HepG2 (cell line): ENCODE data around the gene EMB. TPM values are rescaled to one million over a fixed set of nuclear protein-coding genes. Genes with fewer than 3 reads are reported as not detected.
"Not testable (repeated sequence)": the region's sequence is repeated elsewhere in the genome, so short reads cannot be mapped to it uniquely, and the experiment has no call there.

Experiments
- ATAC-seq: fragments of 200-7000 bp; cut with Tn5 transposase; 3 replicates; pipeline ENCODE4 v1.9.1; 2020; ENCODE audit warnings: mild to moderate bottlenecking, moderate library complexity
- BruUV-seq: library from RNA; stranded (reverse); fragments of 400-500 nt; replicated peaks from 2 replicates; lab custom pipeline; 2021; lab: Mats Ljungman, UMichigan
- CTCF ChIA-PET: fragments of 300-600 bp; formaldehyde crosslinking; extraction: SDS; loops from one replicate; lab custom pipeline; 2021; ENCODE audit warnings: low total read pairs, inconsistent platforms, low intra/inter-chr PET ratio; lab: Yijun Ruan, JAX
- POLR2A ChIA-PET: fragments of 350-600 bp; sonication (Branson Sonifier 250); formaldehyde crosslinking; loops from one replicate; lab custom pipeline; 2020; ENCODE audit warnings: antibody characterized with exemption, inconsistent platforms; lab: Yijun Ruan, JAX
- DNase-seq: peaks from one replicate; pipeline ENCODE4 v3.0.0-alpha.2; 2015; ENCODE audit warnings: low spot score
- FAIRE-seq: peaks from 3 replicates; lab custom pipeline; 2011; peaks lifted over from hg19 to GRCh38; lab: Jason Lieb, UNC
- H2AFZ ChIP-seq: one replicate; pipeline ENCODE4 v1.6.1; 2011; ENCODE audit warnings: low read length, inconsistent platforms
- H3K27ac ChIP-seq: fragments of 300-600 bp; 3 replicates; pipeline ENCODE4 v1.8.0; 2011; ENCODE audit warnings: mixed run types, mild to moderate bottlenecking, mixed read lengths, low read length, inconsistent platforms; ENCODE audit not compliant: insufficient read depth; ENCODE audit errors: extremely low read length
- H3K27me3 ChIP-seq, 2 experiments: fragments of 200-600 bp in 1 of 2; 2 replicates in 1 of 2; 3 replicates in 1 of 2; pipeline versions ENCODE4 v1.6.0 to v1.8.0; 2011; ENCODE audit warnings: low read length in 2 of 2, mild to moderate bottlenecking in 2 of 2, moderate library complexity in 2 of 2, inconsistent platforms in 1 of 2; ENCODE audit not compliant: insufficient read depth in 2 of 2, control insufficient read depth in 1 of 2
- H3K36me3 ChIP-seq, 2 experiments: fragments of 200-600 bp in 1 of 2; replicated peaks in 1 of 2; 2 replicates in 1 of 2; 3 replicates in 1 of 2; pipeline versions ENCODE4 v1.5.1 to v1.8.0; 2011; ENCODE audit warnings: low read length in 2 of 2, inconsistent platforms in 1 of 2; ENCODE audit not compliant: insufficient read depth in 2 of 2, control insufficient read depth in 1 of 2
- H3K4me1 ChIP-seq: 2 replicates; pipeline ENCODE4 v1.5.1; 2012; ENCODE audit warnings: low read length, inconsistent platforms; ENCODE audit not compliant: insufficient read depth
- H3K4me2 ChIP-seq: 2 replicates; pipeline ENCODE4 v1.6.0; 2011; ENCODE audit warnings: low read depth, low read length, inconsistent platforms
- H3K4me3 ChIP-seq, 3 experiments: fragments of 200-600 bp in 1 of 3; sonication (generic), shearing (Covaris generic) in 1 of 3; replicated peaks in 1 of 3; 2 replicates each; pipeline ENCODE4 v1.5.1; 2011 to 2016; ENCODE audit warnings: low read length in 3 of 3, inconsistent platforms in 2 of 3, low read depth in 2 of 3, mild to moderate bottlenecking in 2 of 3, control low read depth in 1 of 3, mixed read lengths in 1 of 3; ENCODE audit not compliant: insufficient read depth in 1 of 3
- H3K79me2 ChIP-seq: one replicate; pipeline ENCODE4 v1.6.1; 2011; ENCODE audit warnings: low read length, inconsistent platforms; ENCODE audit not compliant: insufficient read depth
- H3K9ac ChIP-seq: 2 replicates; pipeline ENCODE4 v1.6.0; 2011; ENCODE audit warnings: mild to moderate bottlenecking, low read depth, low read length, inconsistent platforms; ENCODE audit not compliant: insufficient read depth
- H3K9me3 ChIP-seq: 2 replicates; pipeline ENCODE4 v1.5.1; 2012; ENCODE audit warnings: mild to moderate bottlenecking, low read length
- H4K20me1 ChIP-seq: 2 replicates; pipeline ENCODE4 v1.6.0; 2011; ENCODE audit warnings: inconsistent platforms, mild to moderate bottlenecking, low read length, moderate library complexity; ENCODE audit not compliant: insufficient read depth
- BRCA1 ChIP-seq: sonication (generic); formaldehyde crosslinking; IDR thresholded peaks from 2 replicates; pipeline ENCODE4 v1.4.0; 2020; ENCODE audit warnings: missing genetic modification reagents
- CBX1 ChIP-seq: IDR thresholded peaks from one replicate; pipeline ENCODE4 v1.6.1; 2016; ENCODE audit warnings: antibody characterized with exemption, low read depth
- FIP1L1 ChIP-seq: fragments of 200-400 bp; formaldehyde crosslinking; IDR thresholded peaks from 2 replicates; pipeline ENCODE4 v1.6.1; 2018; ENCODE audit warnings: low read depth, mild to moderate bottlenecking, low read length, moderate library complexity, borderline replicate concordance; ENCODE audit not compliant: insufficient read depth
- GABPB1 ChIP-seq: IDR thresholded peaks from 2 replicates; pipeline ENCODE4 v1.6.1; 2016; ENCODE audit warnings: mild to moderate bottlenecking, missing genetic modification reagents, moderate library complexity, missing compliant biosample characterization
- HNRNPH1 ChIP-seq: fragments of 200-400 bp; formaldehyde crosslinking; optimal IDR thresholded peaks from 2 replicates; pipeline ENCODE3; 2017; ENCODE audit warnings: mild to moderate bottlenecking, low read depth, low read length
- MAFF ChIP-seq: IDR thresholded peaks from 2 replicates; pipeline ENCODE4 v1.6.1; 2011; ENCODE audit warnings: low read depth, low read length, improper control_type of control experiment
- MAFK ChIP-seq, 2 experiments: IDR thresholded peaks in 1 of 2; conservative IDR thresholded peaks in 1 of 2; 2 replicates each; pipeline ENCODE4 v1.6.1; 2011; ENCODE audit warnings: improper control_type of control experiment in 2 of 2, low read length in 2 of 2
- MED13 ChIP-seq: sonication (generic); formaldehyde crosslinking; IDR thresholded peaks from 2 replicates; pipeline ENCODE4 v1.5.0; 2020; ENCODE audit warnings: missing genetic modification reagents
- SRSF4 ChIP-seq: fragments of 200-400 bp; formaldehyde crosslinking; IDR thresholded peaks from one replicate; pipeline ENCODE4 v1.6.1; 2018; ENCODE audit warnings: mild to moderate bottlenecking, low read depth, low read length, moderate library complexity; ENCODE audit not compliant: poor library complexity, severe bottlenecking
- TRAFD1 ChIP-seq: sonication (generic); formaldehyde crosslinking; IDR thresholded peaks from 2 replicates; pipeline ENCODE4 v1.5.1; 2020; ENCODE audit warnings: missing genetic modification reagents, mild to moderate bottlenecking, borderline replicate concordance
- ZNF674 ChIP-seq: sonication (generic); formaldehyde crosslinking; IDR thresholded peaks from 2 replicates; pipeline ENCODE4 v1.5.0; 2020; ENCODE audit warnings: low read depth, mild to moderate bottlenecking, missing genetic modification reagents
- WGBS: methylation state at CpG from one replicate; pipeline ENCODE4 v1.1.6; 2017; ENCODE audit warnings: low lambda C conversion rate; 5-methylcytosine and 5-hydroxymethylcytosine counted together
- in situ Hi-C: cut with HindIII; loops from 2 replicates; pipeline ENCODE4 v1.10.0; 2017; ENCODE audit warnings: low pct_unique_long_range_greater_than_20kb; ENCODE audit not compliant: extremely low pct_ligation_motif_present
- intact Hi-C: fragments of 100-400 bp; cut with micrococcal nuclease; formaldehyde crosslinking; loops from one replicate; pipeline ENCODE4 v1.10.0; 2022; ENCODE audit not compliant: unreplicated experiment
- polyA plus RNA-seq, 8 experiments: library from polyadenylated mRNA; depleted of rRNA in 3 of 8; stranded (reverse) in 7 of 8; unstranded in 1 of 8; fragments of >200 nt; fragmentation: Illumina TruSeq in 4 of 8; extraction: Trizol in 4 of 8; gene quantifications; 2 replicates each; pipeline versions ENCODE4 v1.2.1 to v1.2.3, GENCODE V29; 2011 to 2016; ENCODE audit warnings: low read depth in 4 of 8, missing spikeins in 1 of 8, mixed read lengths in 1 of 8; ENCODE audit not compliant: insufficient read depth in 1 of 8
- total RNA-seq, 5 experiments: library from RNA; depleted of rRNA; stranded (reverse); fragments of >200 nt; fragmentation: Illumina TruSeq; extraction: Trizol; gene quantifications; 2 replicates each; pipeline ENCODE4 v1.2.3, GENCODE V29; 2016; ENCODE audit warnings: low read depth in 1 of 5
- TF ChIP-seq, protein P1 (sequence below): sonication (generic); formaldehyde crosslinking; IDR thresholded peaks from 2 replicates; pipeline ENCODE4 v1.4.0; 2020; ENCODE audit warnings: missing genetic modification reagents
- TF ChIP-seq, protein P2 (sequence below): sonication (generic); formaldehyde crosslinking; IDR thresholded peaks from 2 replicates; pipeline ENCODE4 v1.4.0; 2020; ENCODE audit warnings: missing genetic modification reagents

EMB gene
- total and polyA plus RNA-seq, 2 of the 13 experiments (the other 11 are each of a cell fraction or from before 2014, with no cell fraction given), result 0.01 TPM; not detected in 1

DNA sequence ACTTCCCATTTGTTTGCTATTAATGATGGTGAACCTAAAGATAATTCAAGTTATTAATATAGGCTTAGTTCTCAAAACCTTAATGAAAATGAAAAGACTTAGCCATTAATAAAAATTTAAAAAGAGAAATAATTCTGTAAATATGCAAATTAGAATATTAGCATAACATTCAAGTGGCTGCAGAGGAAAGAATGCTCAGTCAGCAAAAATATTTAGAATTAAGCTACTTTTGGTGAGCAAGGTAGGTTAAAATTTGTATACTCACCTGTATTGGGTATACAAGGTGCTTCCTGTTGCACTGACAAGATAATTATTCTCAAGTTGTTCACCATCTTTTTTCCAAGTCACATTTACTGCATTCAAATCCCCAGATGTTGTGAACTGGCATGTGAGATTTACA lies 30.2 kb downstream of the EMB start:
- H3K79me2 ChIP-seq, CTCF ChIA-PET, H3K4me2 ChIP-seq, POLR2A ChIA-PET, intact Hi-C loops, H3K36me3 ChIP-seq, ATAC-seq, in situ Hi-C loops, H3K27ac ChIP-seq, H4K20me1 ChIP-seq, H3K9ac ChIP-seq, H2AFZ ChIP-seq, BruUV-seq, H3K27me3 ChIP-seq, H3K4me1 ChIP-seq, DNase-seq, FAIRE-seq, H3K4me3 ChIP-seq: not testable (repeated sequence)
- TF ChIP-seq MAFF (peak; percentile 78), MAFK (conservative IDR thresholded peaks at IDR 0.05 in 1 of 2, IDR thresholded peaks at IDR 0.05 in 1 of 2; ENCODE audit: low read length in 2 of 2) (peak; percentile 54 to 83; a peak in 3 of 4 replicates)
- H3K9me3 ChIP-seq, result peaks cover 27% of the 10 kb centered on the region

DNA sequence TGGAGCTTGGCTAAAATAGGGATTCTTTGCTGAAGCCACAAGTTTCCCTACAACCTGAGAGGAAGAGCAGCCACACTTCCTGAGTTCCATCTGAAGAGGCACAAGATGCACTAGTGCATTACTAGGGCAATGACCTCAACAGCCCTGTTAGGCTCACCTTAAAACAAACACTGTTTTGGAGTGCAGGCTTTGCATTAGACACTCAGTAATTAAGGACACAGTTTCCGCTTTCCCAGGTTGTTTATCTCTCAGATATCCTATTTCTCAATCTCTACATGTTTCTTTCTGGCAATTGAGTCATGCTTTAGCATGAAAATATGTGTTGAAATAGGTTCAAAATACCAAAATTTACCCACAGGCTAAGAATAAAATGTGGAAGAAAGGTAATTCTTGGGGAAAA lies 34.2 kb downstream of the EMB start:
- WGBS, result 6% methylated on average over 1 of the region's 1 CpG
- in situ Hi-C loops (no loop called here), intact Hi-C loops (no loop called here)
- Histone ChIP-seq H3K27me3 (no peaks in the 10 kb centered on the region), H3K79me2 (no peaks in the 10 kb centered on the region), H3K9ac (no peak overlapping the region), H3K4me1 (no peaks in the 10 kb centered on the region), H3K27ac (no peak overlapping the region), H2AFZ (no peak overlapping the region), H3K36me3 (no peaks in the 10 kb centered on the region), H3K4me2 (no peak overlapping the region), H3K9me3 (peaks cover 23% of the 10 kb centered on the region), H4K20me1 (no peaks in the 10 kb centered on the region), H3K4me3 (no peak overlapping the region)
- CTCF ChIA-PET, result no interaction called here
- POLR2A ChIA-PET, result no interaction called here
- DNase-seq, result no peak
- no peak for ATAC-seq
- no TSS peak for BruUV-seq
- no peak for FAIRE-seq
- TF ChIP-seq, protein P1, sequence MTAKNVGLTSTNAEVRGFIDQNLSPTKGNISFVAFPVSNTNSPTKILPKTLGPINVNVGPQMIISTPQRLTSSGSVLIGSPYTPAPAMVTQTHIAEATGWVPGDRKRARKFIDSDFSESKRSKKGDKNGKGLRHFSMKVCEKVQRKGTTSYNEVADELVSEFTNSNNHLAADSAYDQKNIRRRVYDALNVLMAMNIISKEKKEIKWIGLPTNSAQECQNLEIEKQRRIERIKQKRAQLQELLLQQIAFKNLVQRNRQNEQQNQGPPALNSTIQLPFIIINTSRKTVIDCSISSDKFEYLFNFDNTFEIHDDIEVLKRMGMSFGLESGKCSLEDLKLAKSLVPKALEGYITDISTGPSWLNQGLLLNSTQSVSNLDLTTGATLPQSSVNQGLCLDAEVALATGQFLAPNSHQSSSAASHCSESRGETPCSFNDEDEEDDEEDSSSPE, result no peak
- no peak for TF ChIP-seq BRCA1 (CRISPR knock-in tag)
- TF ChIP-seq GABPB1, result no peak
- no peak for TF ChIP-seq SRSF4
- TF ChIP-seq ZNF674, result no peak
- no peak for TF ChIP-seq TRAFD1 (CRISPR knock-in tag)
- no peak for TF ChIP-seq HNRNPH1
- no peak for TF ChIP-seq FIP1L1
- TF ChIP-seq MED13 (CRISPR knock-in tag), result no peak
- TF ChIP-seq, protein P2, sequence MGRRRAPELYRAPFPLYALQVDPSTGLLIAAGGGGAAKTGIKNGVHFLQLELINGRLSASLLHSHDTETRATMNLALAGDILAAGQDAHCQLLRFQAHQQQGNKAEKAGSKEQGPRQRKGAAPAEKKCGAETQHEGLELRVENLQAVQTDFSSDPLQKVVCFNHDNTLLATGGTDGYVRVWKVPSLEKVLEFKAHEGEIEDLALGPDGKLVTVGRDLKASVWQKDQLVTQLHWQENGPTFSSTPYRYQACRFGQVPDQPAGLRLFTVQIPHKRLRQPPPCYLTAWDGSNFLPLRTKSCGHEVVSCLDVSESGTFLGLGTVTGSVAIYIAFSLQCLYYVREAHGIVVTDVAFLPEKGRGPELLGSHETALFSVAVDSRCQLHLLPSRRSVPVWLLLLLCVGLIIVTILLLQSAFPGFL (CRISPR knock-in tag), result no peak
- TF ChIP-seq CBX1, result no peak
